Renal cortex interstitium (tissue), 11 donors: ENCODE measurements around the gene FNTB. TPM values are rescaled to one million over a fixed set of nuclear protein-coding genes. Genes with fewer than 3 reads are reported as not detected.

Experiments used
- DNase-seq, 11 donors: peaks; one replicate each; pipeline ENCODE4 v3.0.0-alpha.2; 2013; ENCODE audit warnings: low read depth in 9 of 11, low spot score in 4 of 11; ENCODE audit errors: extremely low read depth in 1 of 11
- polyA plus RNA-seq, 3 donors: library from polyadenylated mRNA; unstranded; fragments of 120-200 nt; gene quantifications; one replicate each; pipeline ENCODE4 v1.2.1, GENCODE V29; 2013; ENCODE audit not compliant: insufficient read length in 3 of 3

The FNTB gene
- polyA plus RNA-seq, 3 donors: 30.0 to 34.7 (median 33.4) TPM

GRCh38 chr14:64970776-64971477 lies 15.8 kb upstream of the FNTB start:
- no peak for DNase-seq

- no peak for DNase-seq
Measured at GRCh38 chr14:64971491-64971942, 15.2 kb upstream of the FNTB start.

GRCh38 chr14:64971943-64972791 lies 14.5 kb upstream of the FNTB start, which contains the start of gene RAB15:
Gene RAB15, minus strand, starts transcription at chr14:64972336. Its CDS starts 260 bp downstream, at chr14:64972076.
- no peak for DNase-seq

GRCh38 chr14:64973026-64973442 lies 13.7 kb upstream of the FNTB start:
- DNase-seq: no peak

GRCh38 chr14:64973826-64974225 lies 12.9 kb upstream of the FNTB start:
- DNase-seq: no peak

GRCh38 chr14:64974563-64974962 lies 12.1 kb upstream of the FNTB start:
- no peak for DNase-seq

- DNase-seq: no peak
Measured at GRCh38 chr14:64979336-64980074, 7.2 kb upstream of the FNTB start.

- peak in 1 of 11 donors; percentile 51 for DNase-seq
Measured at GRCh38 chr14:64983439-64984310, 3.0 kb upstream of the FNTB start.

- no peak for DNase-seq
Measured at GRCh38 chr14:64987438-64987767, 708 bp downstream of the FNTB start.

GRCh38 chr14:64990296-64990695 lies 3.6 kb downstream of the FNTB start:
- no peak for DNase-seq

- DNase-seq: no peak
Measured at GRCh38 chr14:64990939-64991338, 4.2 kb downstream of the FNTB start.

GRCh38 chr14:64992328-64992885 lies 5.7 kb downstream of the FNTB start:
- no peak for DNase-seq

- no peak for DNase-seq
Measured at GRCh38 chr14:64993266-64993930, 6.7 kb downstream of the FNTB start.

- DNase-seq: no peak
Measured at GRCh38 chr14:64994540-64994939, 7.8 kb downstream of the FNTB start.

- no peak for DNase-seq
Measured at GRCh38 chr14:64995291-64995690, 8.6 kb downstream of the FNTB start.

GRCh38 chr14:64997108-64997794 lies 10.6 kb downstream of the FNTB start:
- no peak for DNase-seq

GRCh38 chr14:64998455-64998931 lies 11.8 kb downstream of the FNTB start:
- DNase-seq: no peak
